BE2C (cell line): Measurements from ENCODE around the gene NPY1R.

ENCODE experiments used
- DNase-seq: peaks from one replicate; pipeline ENCODE4 v3.0.0-alpha.2; 2020
- H3K27me3 ChIP-seq: fragments of 250-450 bp; sonication (Bioruptor Pico); 2 replicates; pipeline ENCODE4 v1.5.1; 2020; ENCODE audit warnings: mild to moderate bottlenecking
- H3K36me3 ChIP-seq: fragments of 250-450 bp; sonication (Bioruptor Pico); 2 replicates; pipeline ENCODE4 v1.5.1; 2020; ENCODE audit warnings: mild to moderate bottlenecking
- H3K4me1 ChIP-seq: fragments of 250-450 bp; sonication (Bioruptor Pico); 2 replicates; pipeline ENCODE4 v1.5.1; 2020
- H3K4me3 ChIP-seq: 2 replicates; pipeline ENCODE4 v1.5.1; 2011; ENCODE audit warnings: low read depth, low read length
- H3K9me3 ChIP-seq: fragments of 250-450 bp; sonication (Bioruptor Pico); 2 replicates; pipeline ENCODE4 v1.5.1; 2020
- CTCF ChIP-seq: IDR thresholded peaks from 2 replicates; pipeline ENCODE4 v1.5.1; 2012; ENCODE audit warnings: mild to moderate bottlenecking, low read depth, low read length

Gene NPY1R

GRCh38 chr4:163353054-163353453 is 20.7 kb upstream of the NPY1R start:
- Histone ChIP-seq H3K36me3 (no peaks in the 10 kb centered on the region), H3K4me3 (no peak overlapping the region), H3K27me3 (no peaks in the 10 kb centered on the region), H3K9me3 (no peaks in the 10 kb centered on the region), H3K4me1 (no peaks in the 10 kb centered on the region)
- no peak for DNase-seq
- TF ChIP-seq CTCF, result no peak

- Histone ChIP-seq H3K4me3 (no peak overlapping the region), H3K9me3 (no peaks in the 10 kb centered on the region), H3K27me3 (no peaks in the 10 kb centered on the region), H3K4me1 (no peaks in the 10 kb centered on the region), H3K36me3 (no peaks in the 10 kb centered on the region)
- no peak for DNase-seq
- no peak for TF ChIP-seq CTCF
Measured at GRCh38 chr4:163350672-163351071, 18.3 kb upstream of the NPY1R start.

- peaks cover 29% of the 10 kb centered on the region for H3K27me3 ChIP-seq
- no peak overlapping the region for H3K4me3 ChIP-seq
- peak; percentile 4 for DNase-seq
- H3K36me3 ChIP-seq, result no peaks in the 10 kb centered on the region
- no peaks in the 10 kb centered on the region for H3K9me3 ChIP-seq
- no peak for TF ChIP-seq CTCF
- H3K4me1 ChIP-seq, result no peaks in the 10 kb centered on the region
Measured at GRCh38 chr4:163344147-163345125, 12.0 kb upstream of the NPY1R start.

GRCh38 chr4:163343604-163344146 is 11.3 kb upstream of the NPY1R start, which contains the start of gene NPY5R:
TSS of gene NPY5R (plus strand) at chr4:163343892. CDS start at chr4:163350274, 6,382 bp downstream.
- no peaks in the 10 kb centered on the region for H3K4me1 ChIP-seq
- no peaks in the 10 kb centered on the region for H3K36me3 ChIP-seq
- H3K9me3 ChIP-seq, result no peaks in the 10 kb centered on the region
- peak; percentile 5 for DNase-seq
- H3K4me3 ChIP-seq, result no peak within 1 kb of the TSS
- no peak for TF ChIP-seq CTCF
- peaks cover 29% of the 10 kb centered on the region for H3K27me3 ChIP-seq

- TF ChIP-seq CTCF, result no peak
- DNase-seq, result no peak
- Histone ChIP-seq H3K27me3 (peaks cover 21% of the 10 kb centered on the region), H3K4me1 (no peaks in the 10 kb centered on the region), H3K4me3 (no peak overlapping the region), H3K36me3 (no peaks in the 10 kb centered on the region), H3K9me3 (no peaks in the 10 kb centered on the region)
Measured at GRCh38 chr4:163335384-163335783, 3.0 kb upstream of the NPY1R start.
